B cell (primary cell): Measurements from ENCODE around the gene GH2.

Experiments used
- CTCF ChIP-seq: fragments of 200-600 bp; IDR thresholded peaks from one replicate; pipeline ENCODE4 v1.8.0; 2022; ENCODE audit warnings: antibody characterized with exemption, mild to moderate bottlenecking
- EZH2 ChIP-seq: IDR thresholded peaks from 2 replicates; pipeline ENCODE4 v1.6.1; 2012; ENCODE audit warnings: borderline replicate concordance, low read depth, mild to moderate bottlenecking, moderate library complexity, low read length; ENCODE audit not compliant: insufficient read depth, poor library complexity, severe bottlenecking

- TF ChIP-seq CTCF (no peak), EZH2 (no peak)
Observed at GRCh38 chr17:63837962-63838600, 43.7 kb downstream of the GH2 start.
